GM12874 (cell line): ENCODE data around the gene PAFAH1B1.

Experiments used
- TF ChIP-seq, protein P1 (sequence below): IDR thresholded peaks from 2 replicates; pipeline ENCODE4 v1.5.1; 2011; ENCODE audit warnings: low read depth, mild to moderate bottlenecking, control low read depth, low read length, moderate library complexity; ENCODE audit not compliant: insufficient read depth

The PAFAH1B1 gene

GRCh38 chr17:2708585-2709182, 115.2 kb downstream of the PAFAH1B1 start:
- TF ChIP-seq, protein P1, sequence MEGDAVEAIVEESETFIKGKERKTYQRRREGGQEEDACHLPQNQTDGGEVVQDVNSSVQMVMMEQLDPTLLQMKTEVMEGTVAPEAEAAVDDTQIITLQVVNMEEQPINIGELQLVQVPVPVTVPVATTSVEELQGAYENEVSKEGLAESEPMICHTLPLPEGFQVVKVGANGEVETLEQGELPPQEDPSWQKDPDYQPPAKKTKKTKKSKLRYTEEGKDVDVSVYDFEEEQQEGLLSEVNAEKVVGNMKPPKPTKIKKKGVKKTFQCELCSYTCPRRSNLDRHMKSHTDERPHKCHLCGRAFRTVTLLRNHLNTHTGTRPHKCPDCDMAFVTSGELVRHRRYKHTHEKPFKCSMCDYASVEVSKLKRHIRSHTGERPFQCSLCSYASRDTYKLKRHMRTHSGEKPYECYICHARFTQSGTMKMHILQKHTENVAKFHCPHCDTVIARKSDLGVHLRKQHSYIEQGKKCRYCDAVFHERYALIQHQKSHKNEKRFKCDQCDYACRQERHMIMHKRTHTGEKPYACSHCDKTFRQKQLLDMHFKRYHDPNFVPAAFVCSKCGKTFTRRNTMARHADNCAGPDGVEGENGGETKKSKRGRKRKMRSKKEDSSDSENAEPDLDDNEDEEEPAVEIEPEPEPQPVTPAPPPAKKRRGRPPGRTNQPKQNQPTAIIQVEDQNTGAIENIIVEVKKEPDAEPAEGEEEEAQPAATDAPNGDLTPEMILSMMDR: no peak

DNA sequence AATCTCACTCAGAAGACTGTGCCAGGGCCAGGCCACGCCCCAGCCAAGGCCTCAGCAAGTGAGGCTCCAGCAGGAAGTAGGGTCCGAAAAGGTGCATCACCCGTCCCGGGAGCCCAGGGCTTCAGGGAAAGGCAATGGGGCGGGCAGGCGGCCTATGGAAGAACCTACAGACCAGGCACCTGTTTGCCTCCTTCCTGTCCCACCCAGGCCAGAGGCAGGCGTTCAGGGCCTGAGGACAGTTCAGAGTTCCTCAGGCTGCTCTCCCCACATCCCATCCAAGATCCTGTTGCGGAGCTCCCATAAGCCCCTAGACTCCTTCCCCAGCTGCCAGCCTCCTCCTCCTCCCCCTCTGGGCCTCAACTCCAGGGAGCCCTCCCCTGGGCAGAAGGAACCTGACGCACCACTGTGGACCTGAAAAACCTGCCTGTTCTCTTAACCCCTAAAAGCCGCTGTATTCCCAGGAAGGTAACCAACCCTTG, 115.8 kb downstream of the PAFAH1B1 start:
- TF ChIP-seq, protein P1: no peak

DNA sequence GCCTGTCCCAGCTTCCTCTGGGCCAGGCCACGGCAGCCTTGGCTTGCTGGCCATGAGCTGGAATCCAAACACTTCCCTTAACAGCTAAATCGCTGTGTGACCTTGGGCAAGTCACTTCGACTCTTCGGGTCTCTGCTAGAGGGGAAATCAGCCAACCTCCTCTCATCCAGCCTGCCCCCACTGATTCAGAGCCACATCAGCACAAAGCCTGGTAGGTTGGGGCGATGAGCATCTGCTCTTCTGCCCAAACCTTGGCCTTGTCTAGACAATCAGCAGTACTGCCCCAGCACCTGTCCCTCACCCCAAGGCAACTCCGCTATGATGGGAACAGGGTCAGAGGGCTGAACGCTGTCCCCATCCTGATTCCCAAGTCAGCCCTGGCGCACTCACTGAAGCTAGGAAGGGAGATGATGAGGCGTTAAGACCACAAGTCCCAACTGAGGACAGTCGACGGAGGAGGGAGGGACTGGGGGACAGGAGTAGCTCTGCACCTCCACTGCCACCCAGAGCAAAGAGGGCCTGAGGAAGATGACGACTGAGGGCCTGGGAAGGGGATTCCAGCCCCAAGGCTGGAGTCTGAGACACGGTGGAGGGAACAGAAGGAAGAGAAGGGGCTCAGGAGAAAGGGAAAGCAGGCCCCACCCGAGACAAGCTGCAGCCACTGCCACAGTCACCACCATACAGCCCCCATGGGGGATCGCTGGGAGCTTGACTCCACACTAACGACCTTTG, 116.8 kb downstream of the PAFAH1B1 start:
- TF ChIP-seq, protein P1: no peak

- TF ChIP-seq, protein P1: no peak
These were observed 117.6 kb downstream of the PAFAH1B1 start for GRCh38 chr17:2710803-2711607.

- TF ChIP-seq, protein P1: no peak
These were observed 118.3 kb downstream of the PAFAH1B1 start, which contains the start of gene CLUH for GRCh38 chr17:2711608-2712299. Gene CLUH (minus strand): TSS chr17:2711764. CDS start chr17:2711661, 103 bp downstream.

GRCh38 chr17:2712300-2713043, 119.0 kb downstream of the PAFAH1B1 start:
- TF ChIP-seq, protein P1: no peak
